Measurements from ENCODE around the gene PPT2. TPM values are rescaled to one million over a fixed set of nuclear protein-coding genes. Genes with fewer than 3 reads are reported as not detected.
A peak's percentile ranks its signal among the peaks of the same experiment; 100 is the strongest.

The PPT2 gene
- total RNA-seq, 1 experiment from 2014 or later, result 38.2 TPM

- POLR2A ChIA-PET (ENCODE audit: unreplicated experiment), result interaction anchor here (0.5 to 1.0 kb wide), 6 partner anchors 26 to 183 kb away, joined by 3 to 14 read pairs (median 4); partner anchors contain the start of gene PBX2
- no peaks in the 10 kb centered on the region for H3K27me3 ChIP-seq (ENCODE audit: insufficient read depth, low read depth)
- intact Hi-C loops (cut with micrococcal nuclease; ENCODE audit: unreplicated experiment), result no loop called here
Measured at GRCh38 chr6:32127717-32128592, 26.0 kb upstream of the PPT2 start, which contains the start of gene ATF6B. Gene ATF6B (minus strand): TSS chr6:32128246. CDS start chr6:32128207, 39 bp downstream.

GRCh38 chr6:32128751-32129296 lies 25.1 kb upstream of the PPT2 start:
- no TSS peak for BruUV-seq (replicated peaks)
- Histone ChIP-seq H2AFZ (no peak overlapping the region; the same call in 1 of the 2 replicates), H3K36me3 (ENCODE audit: low read depth) (peaks cover 7% of the 10 kb centered on the region; the same call in 1 of the 2 replicates), H3K4me3 (peak overlapping the region; percentile 74), H3K9me3 (ENCODE audit: insufficient read depth, low read depth) (no peaks in the 10 kb centered on the region), H3K79me2 (ENCODE audit: low read depth) (peaks cover 43% of the 10 kb centered on the region), H3F3A (ENCODE audit: insufficient read depth, low read depth) (peaks cover 21% of the 10 kb centered on the region), H3K27me3 (ENCODE audit: insufficient read depth, low read depth) (no peaks in the 10 kb centered on the region), H3K4me1 (replicated peaks; ENCODE audit: insufficient read depth) (peaks cover 29% of the 10 kb centered on the region), H4K20me1 (ENCODE audit: insufficient read depth) (no peaks in the 10 kb centered on the region), H3K27ac (peak overlapping the region; percentile 19; the same call in 1 of the 2 replicates), H3K9me2 (ENCODE audit: insufficient read depth) (no peaks in the 10 kb centered on the region), H3K4me2 (peak overlapping the region; percentile 81)
- ChIA-PET CTCF (interaction anchor here (0.6 to 0.8 kb wide), 2 partner anchors 10 to 354 kb away, joined by 3 to 9 read pairs; no protein-coding TSS in a partner anchor), POLR2A (ENCODE audit: unreplicated experiment) (interaction anchor here (0.7 to 1.0 kb wide), 2 partner anchors 61 to 67 kb away, joined by 3 to 14 read pairs; partner anchors contain the start of gene PBX2)
- DNase-seq, result no peak
- intact Hi-C loops (cut with micrococcal nuclease; ENCODE audit: unreplicated experiment), result no loop called here
- TF ChIP-seq, protein P1, sequence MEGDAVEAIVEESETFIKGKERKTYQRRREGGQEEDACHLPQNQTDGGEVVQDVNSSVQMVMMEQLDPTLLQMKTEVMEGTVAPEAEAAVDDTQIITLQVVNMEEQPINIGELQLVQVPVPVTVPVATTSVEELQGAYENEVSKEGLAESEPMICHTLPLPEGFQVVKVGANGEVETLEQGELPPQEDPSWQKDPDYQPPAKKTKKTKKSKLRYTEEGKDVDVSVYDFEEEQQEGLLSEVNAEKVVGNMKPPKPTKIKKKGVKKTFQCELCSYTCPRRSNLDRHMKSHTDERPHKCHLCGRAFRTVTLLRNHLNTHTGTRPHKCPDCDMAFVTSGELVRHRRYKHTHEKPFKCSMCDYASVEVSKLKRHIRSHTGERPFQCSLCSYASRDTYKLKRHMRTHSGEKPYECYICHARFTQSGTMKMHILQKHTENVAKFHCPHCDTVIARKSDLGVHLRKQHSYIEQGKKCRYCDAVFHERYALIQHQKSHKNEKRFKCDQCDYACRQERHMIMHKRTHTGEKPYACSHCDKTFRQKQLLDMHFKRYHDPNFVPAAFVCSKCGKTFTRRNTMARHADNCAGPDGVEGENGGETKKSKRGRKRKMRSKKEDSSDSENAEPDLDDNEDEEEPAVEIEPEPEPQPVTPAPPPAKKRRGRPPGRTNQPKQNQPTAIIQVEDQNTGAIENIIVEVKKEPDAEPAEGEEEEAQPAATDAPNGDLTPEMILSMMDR (conservative IDR thresholded peaks at IDR 0.05), result no peak
- no peak for TF ChIP-seq EZH2 (IDR thresholded peaks at IDR 0.05; ENCODE audit: low read depth)

More at GRCh38 chr6:32127717-32128592, 26.0 kb upstream of the PPT2 start, which contains the start of gene ATF6B:
- CTCF ChIA-PET, result interaction anchor here (0.6 kb wide), 2 partner anchors 353 to 840 kb away, joined by 3 to 9 read pairs; partner anchors contain the start of gene BRD2
- H4K20me1 ChIP-seq (ENCODE audit: insufficient read depth), result no peaks in the 10 kb centered on the region
- H3K4me3 ChIP-seq, result peak within 1 kb of the TSS; percentile 97
- H3K36me3 ChIP-seq (ENCODE audit: low read depth), result peaks cover 7% of the 10 kb centered on the region; the same call in 1 of the 2 replicates
- H3K79me2 ChIP-seq (ENCODE audit: low read depth), result peaks cover 43% of the 10 kb centered on the region
- peak within 1 kb of the TSS; percentile 88 for H3K4me2 ChIP-seq
- peak; percentile 94 to 99 for DNase-seq
- H3K27ac ChIP-seq, result peak within 1 kb of the TSS; percentile 57
- H3F3A ChIP-seq (ENCODE audit: insufficient read depth, low read depth), result peaks cover 21% of the 10 kb centered on the region
- TF ChIP-seq EZH2 (IDR thresholded peaks at IDR 0.05; ENCODE audit: low read depth), result no peak
- TF ChIP-seq, protein P1 (conservative IDR thresholded peaks at IDR 0.05), result no peak
- H2AFZ ChIP-seq, result peak within 1 kb of the TSS; percentile 100
- H3K9me2 ChIP-seq (ENCODE audit: insufficient read depth), result no peaks in the 10 kb centered on the region
- H3K9me3 ChIP-seq (ENCODE audit: insufficient read depth, low read depth), result no peaks in the 10 kb centered on the region
- no TSS peak for BruUV-seq (replicated peaks)
- H3K4me1 ChIP-seq (replicated peaks; ENCODE audit: insufficient read depth), result peaks cover 29% of the 10 kb centered on the region

Data from PC-9 (cell line).